Measurements from ENCODE around the gene HSD3B7. TPM values are rescaled to one million over a fixed set of nuclear protein-coding genes. Genes with fewer than 3 reads are reported as not detected.
"Not testable (repeated sequence)": the region's sequence is repeated elsewhere in the genome, so short reads cannot be mapped to it uniquely, and the experiment has no call there.

Gene HSD3B7
- total RNA-seq (10 to 100 TPM in 1 of 10 donors, 1 to 10 TPM in 9; 3.3 to 13.3 (median 5.3) TPM), polyA plus RNA-seq (10 to 100 TPM in 1 of 2 donors, 1 to 10 TPM in 1; 6.8 to 12.2 TPM)
- long read RNA-seq, donor 1, partial matches to known transcripts: 1 of 4 reads
- long read RNA-seq, donor 1, other reads (novel, unspliced or antisense): 2 of 4 reads
- long read RNA-seq, donor 2, transcript HSD3B7-202 (7 exons, 2,172 nt): major isoform, 6 of 16 reads
- long read RNA-seq, donor 2, partial matches to known transcripts: 4 of 16 reads
- long read RNA-seq, donor 2, other reads (novel, unspliced or antisense): 6 of 16 reads
- long read RNA-seq, donor 3, transcript HSD3B7-202 (7 exons, 2,172 nt): major isoform, 14 of 37 reads
- long read RNA-seq, donor 3, partial matches to known transcripts: 10 of 37 reads
- long read RNA-seq, donor 3, other reads (novel, unspliced or antisense): 13 of 37 reads

GRCh38 chr16:30984669-30985400 lies at the start of gene HSD3B7:
Gene HSD3B7 (plus strand): TSS chr16:30985207. CDS start chr16:30985659, 452 bp downstream.
- TF ChIP-seq CTCF (IDR thresholded peaks at IDR 0.05): peak; percentile 94 to 98 (median 97)

GRCh38 chr16:30937692-30938091 lies 47.3 kb upstream of the HSD3B7 start:
- DNase-seq (no peak), ATAC-seq (no peak)
- intact Hi-C loops (cut with DNase I): no loop called here
- Histone ChIP-seq H3K27me3 (no peaks in the 10 kb centered on the region), H3K27ac (peak overlapping the region in 3 of 10 donors; percentile 20 to 29 (median 20)), H3K9me3 (no peaks in the 10 kb centered on the region), H3K4me3 (no peak overlapping the region), H3K36me3 (peaks cover 0 to 59% (median 3%) of the 10 kb centered on the region in 9 donors), H3K4me1 (peaks cover 0 to 28% (median 8%) of the 10 kb centered on the region in 9 donors)
- no peak for TF ChIP-seq CTCF (IDR thresholded peaks at IDR 0.05)
- WGBS, 2 donors: 49 to 58% methylated on average over 5 of the region's 5 CpGs

More at GRCh38 chr16:30984669-30985400, at the start of gene HSD3B7:
- DNase-seq (peak; percentile 91 to 92), ATAC-seq (peak; percentile 84 to 94 (median 93))
- no peaks in the 10 kb centered on the region for H3K9me3 ChIP-seq
- intact Hi-C loops (cut with DNase I): loop anchor here (1.0 to 10.0 kb wide), 23 partner anchors 42 to 890 kb away; partner anchors contain the start of genes ZNF843 (in 8 of the 10), STX4 (in 4 of the 10), ZNF646 (in 3 of the 10) and ZNF668 (in 3 of the 10)
- peak within 1 kb of the TSS in 8 of 10 donors; percentile 37 to 82 (median 72) for H3K27ac ChIP-seq
- H3K36me3 ChIP-seq: peaks cover 0 to 71% (median 5%) of the 10 kb centered on the region in 9 donors
- peaks cover 8 to 20% (median 14%) of the 10 kb centered on the region in 9 donors for H3K4me1 ChIP-seq
- peak within 1 kb of the TSS; percentile 12 to 64 (median 58) for H3K4me3 ChIP-seq
- 27 to 34% methylated on average over 21 to 24 of the region's 24 CpGs for WGBS, 2 donors
- no peaks in the 10 kb centered on the region for H3K27me3 ChIP-seq

GRCh38 chr16:30939571-30939970 lies 45.4 kb upstream of the HSD3B7 start:
- intact Hi-C loops (cut with DNase I); H3K27me3 ChIP-seq; H3K27ac ChIP-seq; DNase-seq; ATAC-seq; H3K4me3 ChIP-seq; H3K9me3 ChIP-seq: not testable (repeated sequence)
- Histone ChIP-seq H3K36me3 (peaks cover 0 to 61% (median 0%) of the 10 kb centered on the region in 9 donors), H3K4me1 (peaks cover 0 to 28% (median 8%) of the 10 kb centered on the region in 9 donors)
- 94 to 95% methylated on average over 8 of the region's 8 CpGs for WGBS, 2 donors

- ATAC-seq (peak; percentile 82 to 92 (median 88)), DNase-seq (peak; percentile 71 to 73)
- no peak overlapping the region for H3K27ac ChIP-seq
- H3K27me3 ChIP-seq: no peaks in the 10 kb centered on the region
- TF ChIP-seq CTCF (IDR thresholded peaks at IDR 0.05): peak; percentile 75 to 92 (median 88)
- intact Hi-C loops (cut with DNase I): no loop called here
- H3K4me1 ChIP-seq: peaks cover 0 to 24% (median 8%) of the 10 kb centered on the region in 9 donors
- 24 to 27% methylated on average over 15 of the region's 15 CpGs for WGBS, 2 donors
- H3K9me3 ChIP-seq: no peaks in the 10 kb centered on the region
- no peak overlapping the region for H3K4me3 ChIP-seq
- peaks cover 0 to 63% (median 0%) of the 10 kb centered on the region in 9 donors for H3K36me3 ChIP-seq
Measured at GRCh38 chr16:30941600-30942425, 43.2 kb upstream of the HSD3B7 start.

Data from heart right ventricle (tissue), 16 donors.